Activated CD4-positive, CD25-positive, alpha-beta regulatory T cell treated with anti-CD3 and anti-CD28 coated beads, Interleukin-2, amount 50 U/mL, for 72 hours (primary cell): ENCODE measurements around the gene RFTN1.

Experiments used
- DNase-seq: peaks from one replicate; pipeline ENCODE4 v3.0.0; 2021

RFTN1 gene

DNA sequence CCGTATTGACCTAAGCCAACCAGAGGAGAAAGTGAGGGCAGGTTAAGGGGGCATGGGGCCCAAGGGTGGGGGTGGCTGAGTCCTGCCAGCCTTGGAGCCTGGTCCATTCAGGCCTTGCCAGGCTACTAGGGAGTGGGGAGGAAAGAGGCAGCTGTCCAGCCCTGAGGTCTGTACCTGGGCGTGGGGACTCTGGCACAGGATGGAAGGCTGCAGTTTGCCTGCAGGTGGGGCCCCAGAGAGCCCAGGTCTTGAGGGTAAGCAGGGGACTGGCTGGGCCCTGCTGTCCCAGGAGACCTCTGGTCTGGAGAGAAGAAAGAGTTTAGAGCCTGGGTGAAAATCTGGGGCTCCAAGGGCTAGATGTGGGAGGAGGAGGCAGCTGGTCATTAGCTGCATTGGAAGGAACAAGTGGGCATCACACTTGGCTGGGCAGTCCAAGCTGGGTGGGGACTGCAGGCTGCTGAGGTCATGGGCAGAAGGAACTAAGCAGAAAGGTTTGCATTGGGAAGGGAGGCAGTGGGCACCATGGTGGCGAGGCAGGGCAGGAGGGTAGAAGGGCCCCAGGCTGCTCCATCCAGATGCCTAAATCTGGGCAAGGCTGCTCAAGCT, 140.1 kb downstream of the RFTN1 start:
- no peak for DNase-seq

DNA sequence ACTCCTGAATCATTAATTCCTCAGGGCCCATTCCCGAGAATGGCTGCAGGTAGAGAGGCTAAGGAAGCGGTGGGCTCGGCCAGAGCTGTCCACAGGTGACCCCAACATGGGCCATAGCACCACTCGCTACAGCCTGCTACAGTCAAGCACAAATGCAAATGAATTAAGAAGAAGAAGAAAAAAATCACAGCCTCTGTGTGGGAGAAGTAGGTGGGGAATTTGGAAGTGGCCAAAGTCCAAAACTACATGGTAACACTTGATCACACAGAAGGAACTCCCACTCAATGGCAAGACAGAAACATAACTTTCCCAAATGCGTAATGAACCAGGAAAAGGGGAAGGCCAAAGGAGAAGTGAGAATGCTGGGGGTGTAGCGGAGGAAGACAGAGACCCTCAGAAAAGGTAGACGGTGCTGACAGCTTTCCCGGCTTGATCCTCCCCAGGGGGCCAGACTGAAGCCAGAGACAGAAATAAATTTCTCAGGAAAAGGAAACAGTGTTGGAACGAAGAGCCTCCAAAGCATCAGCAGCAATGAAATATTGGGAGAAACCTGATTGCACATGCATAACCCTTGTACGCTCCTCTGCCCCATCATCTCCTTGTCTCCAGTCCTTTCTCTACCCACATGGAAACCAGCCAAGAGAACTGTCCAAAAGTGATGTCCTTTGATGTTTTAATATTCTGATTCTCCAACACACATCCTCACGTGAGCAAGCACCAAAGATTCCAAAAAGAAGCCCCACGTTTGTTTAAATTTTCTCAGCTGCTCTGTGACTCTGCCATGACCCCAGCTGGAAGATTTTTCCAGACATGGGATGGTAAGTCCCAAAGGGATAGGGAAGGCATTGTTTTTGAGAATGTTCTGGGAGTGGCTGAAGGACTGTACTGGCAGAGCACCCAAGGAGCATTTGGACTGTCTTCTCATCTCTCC, 140.9 kb downstream of the RFTN1 start:
- no peak for DNase-seq

DNA sequence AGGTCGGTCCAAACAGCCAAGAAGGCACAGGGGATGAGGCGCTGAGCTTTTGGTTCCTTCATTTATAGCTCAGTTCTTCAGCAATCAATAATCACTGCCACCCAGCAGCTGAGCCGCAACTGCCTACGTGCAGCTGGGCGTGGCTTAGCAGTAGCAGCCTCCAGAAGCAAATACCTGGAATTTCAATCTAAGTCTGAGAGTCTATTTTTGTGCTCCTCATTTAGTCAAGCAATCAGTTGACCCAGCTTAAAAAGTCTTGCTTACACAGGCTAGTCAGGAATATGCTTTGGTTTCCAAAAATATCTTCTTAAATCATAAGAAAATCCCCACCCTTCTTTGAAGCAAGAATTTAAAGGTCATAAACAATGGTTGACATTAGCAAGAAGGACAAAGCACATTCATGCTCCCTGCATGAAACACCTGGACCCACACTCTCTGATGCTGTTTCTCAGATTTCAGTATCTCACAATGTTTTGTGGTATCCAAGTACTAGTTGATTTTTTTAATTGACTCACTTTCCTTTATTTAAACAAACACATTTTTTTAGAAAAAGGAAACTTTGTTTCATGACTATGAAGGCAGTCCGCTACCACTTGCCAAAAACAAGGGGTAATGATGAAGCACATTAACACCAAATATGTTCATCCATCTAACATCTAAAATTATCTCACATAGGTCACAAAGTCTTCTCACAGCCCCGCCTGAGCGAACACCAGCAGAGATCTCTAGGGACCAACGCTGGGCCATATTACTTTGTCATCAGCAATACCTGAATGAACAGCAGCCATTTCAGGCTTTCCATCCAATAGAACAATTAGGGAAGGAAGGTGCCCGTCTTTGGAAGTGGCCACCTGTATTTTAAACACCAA, 142.4 kb downstream of the RFTN1 start:
- DNase-seq: no peak

DNA sequence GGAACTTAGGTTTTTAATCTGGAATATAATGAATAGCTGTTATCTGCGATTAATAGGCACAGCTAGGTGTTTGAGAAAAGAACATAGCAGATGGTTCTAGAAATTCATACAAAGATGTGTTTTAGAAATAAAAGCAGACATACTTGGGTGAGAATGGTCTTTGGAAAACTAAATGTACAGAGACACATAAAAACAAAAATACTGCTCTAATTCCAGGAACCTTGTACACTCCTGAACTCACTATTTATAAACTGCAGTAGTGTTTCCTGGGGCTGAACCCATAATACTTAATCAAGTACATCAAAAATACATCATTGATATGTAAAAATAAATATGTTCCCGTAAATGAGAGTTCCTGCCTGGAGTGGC, 143.0 kb downstream of the RFTN1 start:
- DNase-seq: no peak

DNA sequence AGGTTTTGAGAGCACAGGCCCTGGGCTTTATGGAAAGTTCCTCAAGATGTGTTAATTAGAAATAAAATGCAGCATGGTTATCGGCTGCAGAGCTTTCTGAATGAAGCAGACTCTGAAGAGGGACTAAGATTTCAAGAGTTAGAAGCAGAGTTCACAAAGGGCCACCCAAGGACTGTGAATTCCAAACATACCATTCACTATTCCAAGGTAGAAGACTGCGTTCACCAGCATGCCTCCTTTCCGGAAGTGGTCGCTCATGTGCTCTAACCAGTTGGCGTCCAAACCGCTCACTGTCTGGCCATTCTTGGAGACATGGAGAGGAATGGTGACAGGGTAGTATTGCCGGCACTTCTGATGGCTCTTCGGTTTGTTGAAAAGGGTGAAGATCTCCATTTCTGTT, 143.6 kb downstream of the RFTN1 start:
- DNase-seq: no peak

DNA sequence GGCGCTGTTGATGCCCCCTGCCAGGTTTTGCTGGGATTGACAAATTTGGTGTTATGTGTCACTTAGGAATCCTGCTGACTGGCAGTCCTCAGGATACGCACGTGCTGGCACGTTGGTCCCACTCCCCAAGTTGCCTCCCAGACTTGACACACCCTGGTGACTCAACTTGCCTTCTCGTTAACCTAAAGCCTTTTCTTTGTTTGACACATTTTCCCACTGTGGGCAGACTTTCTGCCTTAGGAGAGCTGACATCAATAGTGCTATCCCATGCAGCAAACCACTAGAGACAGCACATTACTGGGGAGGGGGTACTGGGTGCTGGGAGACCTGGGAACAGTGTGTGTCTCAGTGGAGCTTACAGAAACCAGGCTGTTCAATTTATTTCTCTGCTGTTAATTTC, 144.2 kb downstream of the RFTN1 start:
- DNase-seq: no peak

DNA sequence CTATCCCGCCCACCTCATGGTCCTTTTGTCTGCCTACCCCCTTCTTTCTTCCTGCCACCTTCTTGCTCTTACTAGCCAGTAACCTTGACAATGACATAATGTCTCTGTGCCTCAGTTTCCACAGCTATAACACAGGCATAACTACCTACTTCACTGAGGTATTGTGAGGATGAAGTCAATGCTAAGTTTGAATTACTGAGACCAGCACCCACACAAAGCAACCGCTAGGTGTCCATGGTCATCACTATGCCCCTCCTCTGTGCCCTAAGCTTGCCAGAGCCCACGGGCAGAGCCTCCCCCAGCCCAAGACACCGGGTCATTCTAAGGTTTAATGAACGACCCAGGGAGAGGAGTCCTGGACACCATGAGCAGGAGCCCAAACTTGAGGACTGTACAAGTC, 146.9 kb downstream of the RFTN1 start:
- no peak for DNase-seq

DNA sequence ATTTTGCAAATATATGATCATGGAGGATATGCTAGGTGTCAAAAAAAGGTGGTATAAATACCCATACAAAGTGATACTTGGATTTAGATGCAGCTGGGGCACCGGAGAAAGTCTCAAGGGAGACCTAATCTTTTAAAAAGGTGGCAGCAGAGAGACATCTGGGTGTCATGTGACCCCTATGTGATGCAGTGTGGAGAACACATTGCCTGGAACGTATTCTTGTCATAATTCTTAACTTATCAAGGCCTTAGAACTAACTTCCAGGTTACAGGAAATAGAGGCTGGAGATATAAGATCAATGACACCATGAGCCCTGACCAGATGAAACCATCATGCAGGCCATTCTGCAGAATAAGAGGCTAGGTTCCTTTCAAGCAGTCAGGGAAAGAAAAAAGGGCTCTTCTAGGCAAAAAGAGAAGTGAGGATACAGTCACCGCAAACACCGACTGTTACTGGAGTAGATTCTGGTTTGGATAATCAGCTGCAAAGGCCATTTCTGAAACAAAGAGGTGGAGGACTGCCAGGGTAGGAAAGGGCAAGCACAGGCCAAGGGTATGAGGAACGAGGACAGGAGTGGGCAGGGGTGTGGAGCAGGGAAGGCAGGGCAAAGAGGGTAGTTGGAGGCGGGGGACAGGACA, 147.9 kb downstream of the RFTN1 start:
- DNase-seq: no peak

DNA sequence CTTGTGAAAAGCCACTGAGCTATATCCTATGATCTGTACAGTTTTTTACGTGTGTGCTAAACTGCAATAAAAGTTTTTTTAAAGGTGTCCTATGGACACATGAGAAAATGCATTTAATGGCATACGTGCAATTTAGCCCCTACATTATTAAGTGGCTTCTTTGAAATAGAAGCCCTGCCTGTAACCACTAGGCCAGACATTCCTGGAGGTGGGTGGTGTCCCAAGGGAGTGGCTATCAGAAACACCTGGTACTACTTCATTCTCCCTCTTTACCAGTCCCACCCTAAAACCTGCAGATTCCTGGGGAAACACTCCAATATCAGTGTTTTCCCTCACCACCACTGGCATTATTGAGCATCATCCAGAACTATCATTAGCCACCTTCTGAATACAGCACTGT, 148.5 kb downstream of the RFTN1 start:
- no peak for DNase-seq

DNA sequence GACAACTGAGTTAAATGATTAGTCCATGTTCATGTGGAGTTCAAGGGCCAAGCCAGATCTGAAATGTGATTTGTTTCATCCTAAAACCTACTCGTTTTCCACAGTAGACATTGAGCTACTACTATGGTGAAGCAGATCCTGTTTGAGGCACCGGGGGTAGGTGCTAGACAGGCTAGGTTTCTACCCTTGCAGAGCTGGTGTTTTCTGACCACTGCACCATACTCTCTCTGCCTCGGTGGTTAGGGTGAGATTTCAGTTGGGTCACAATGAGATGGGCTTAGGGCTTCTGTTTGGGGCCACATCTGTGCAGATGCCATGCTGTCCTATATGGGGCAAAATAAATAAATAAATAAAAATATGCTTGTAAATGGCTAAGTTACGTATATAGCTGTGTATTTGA, 149.2 kb downstream of the RFTN1 start:
- DNase-seq: no peak

DNA sequence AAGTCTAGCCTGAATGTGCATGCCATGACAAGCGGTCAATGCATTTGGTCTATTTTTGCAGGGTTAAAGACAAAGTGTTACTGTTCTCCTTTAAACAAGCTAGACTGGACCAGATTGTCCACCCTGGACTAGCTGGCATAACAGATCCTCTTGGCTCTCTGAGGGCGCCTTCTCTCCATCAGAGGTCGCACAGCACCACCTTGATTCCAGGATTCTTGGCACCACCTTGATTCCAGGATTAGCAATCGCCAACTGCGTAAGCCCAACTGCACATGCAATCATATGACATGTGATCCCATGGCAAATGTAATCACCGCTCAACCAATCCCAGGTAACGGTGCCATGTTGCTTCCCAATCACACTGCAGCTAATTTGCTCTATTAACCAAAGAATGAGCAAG, 149.9 kb downstream of the RFTN1 start:
- DNase-seq: no peak

DNA sequence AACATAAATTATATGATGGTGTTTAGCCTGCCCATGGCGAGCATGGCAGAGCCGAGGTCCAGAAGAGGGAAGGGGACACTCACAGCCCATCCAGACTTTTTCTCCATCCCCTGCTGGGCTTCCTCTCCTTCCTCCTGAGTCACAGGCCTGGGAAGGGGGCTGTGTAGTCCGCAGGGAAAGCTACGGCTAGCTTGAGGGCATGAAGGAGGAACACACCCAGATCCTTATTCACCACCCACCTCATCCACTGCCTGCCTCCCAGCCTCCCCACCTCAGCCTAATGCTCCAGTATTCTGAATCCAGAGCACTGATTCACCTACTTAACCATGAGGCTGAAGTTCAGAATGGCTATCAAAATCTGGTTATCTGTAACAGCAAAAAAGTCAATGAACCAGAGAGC, 150.7 kb downstream of the RFTN1 start:
- DNase-seq: no peak

DNA sequence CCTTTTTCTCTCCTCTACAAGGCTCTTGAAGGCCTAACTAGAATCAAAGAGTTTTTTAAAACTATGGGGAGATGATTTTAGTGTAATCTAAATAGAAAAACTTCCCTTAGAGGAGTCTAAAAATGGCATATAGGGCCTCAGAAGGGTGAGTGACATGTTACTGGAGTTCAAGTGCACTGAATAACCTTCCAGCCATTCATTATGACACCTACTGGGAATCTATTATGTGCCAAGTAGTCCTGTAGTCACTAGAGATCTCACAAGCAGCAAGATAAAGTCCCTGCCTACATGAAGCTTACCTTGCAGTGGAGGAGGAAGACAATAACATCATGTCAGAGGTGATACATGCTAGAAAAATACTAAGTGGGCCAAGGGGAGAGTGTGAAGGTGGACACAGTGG, 152.4 kb downstream of the RFTN1 start:
- no peak for DNase-seq

DNA sequence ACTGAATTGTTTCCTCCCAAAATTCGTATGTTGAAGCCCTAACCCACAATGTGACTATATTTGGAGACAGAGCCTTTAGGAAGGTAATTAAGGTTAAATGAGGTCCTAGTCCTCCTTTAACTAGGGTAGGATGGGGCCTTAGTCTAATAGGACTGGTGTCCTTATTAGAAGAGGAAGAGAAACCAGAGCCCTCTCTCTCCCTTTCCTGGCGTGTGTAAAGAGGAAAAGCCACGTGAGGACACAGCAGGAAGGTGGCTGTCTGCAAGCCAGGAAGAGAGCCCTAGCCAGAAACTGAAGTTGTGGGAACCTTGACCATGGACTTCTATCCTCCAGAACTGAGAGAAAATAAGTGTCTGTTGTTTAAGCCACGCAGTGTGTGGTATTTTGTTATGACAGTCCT, 154.2 kb downstream of the RFTN1 start:
- DNase-seq: no peak

DNA sequence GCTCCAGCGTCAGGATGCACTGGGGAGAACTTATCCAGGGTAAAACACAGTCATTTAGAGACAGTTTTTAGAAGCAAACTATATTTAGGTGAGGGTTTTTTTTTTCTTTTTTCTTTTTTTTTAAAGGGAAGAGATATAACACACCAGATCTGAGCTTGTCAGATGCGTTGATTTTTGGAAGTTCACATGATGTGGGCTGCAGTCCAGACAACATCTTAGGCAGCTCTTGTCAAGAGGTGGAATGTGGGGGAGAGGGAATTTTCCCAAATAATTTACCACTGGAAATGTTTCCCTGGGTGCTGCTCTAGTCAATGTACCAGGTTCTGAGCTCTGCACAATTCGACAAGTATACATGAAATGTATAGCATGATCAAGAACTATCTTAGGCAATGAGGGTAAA, 155.2 kb downstream of the RFTN1 start:
- no peak for DNase-seq

DNA sequence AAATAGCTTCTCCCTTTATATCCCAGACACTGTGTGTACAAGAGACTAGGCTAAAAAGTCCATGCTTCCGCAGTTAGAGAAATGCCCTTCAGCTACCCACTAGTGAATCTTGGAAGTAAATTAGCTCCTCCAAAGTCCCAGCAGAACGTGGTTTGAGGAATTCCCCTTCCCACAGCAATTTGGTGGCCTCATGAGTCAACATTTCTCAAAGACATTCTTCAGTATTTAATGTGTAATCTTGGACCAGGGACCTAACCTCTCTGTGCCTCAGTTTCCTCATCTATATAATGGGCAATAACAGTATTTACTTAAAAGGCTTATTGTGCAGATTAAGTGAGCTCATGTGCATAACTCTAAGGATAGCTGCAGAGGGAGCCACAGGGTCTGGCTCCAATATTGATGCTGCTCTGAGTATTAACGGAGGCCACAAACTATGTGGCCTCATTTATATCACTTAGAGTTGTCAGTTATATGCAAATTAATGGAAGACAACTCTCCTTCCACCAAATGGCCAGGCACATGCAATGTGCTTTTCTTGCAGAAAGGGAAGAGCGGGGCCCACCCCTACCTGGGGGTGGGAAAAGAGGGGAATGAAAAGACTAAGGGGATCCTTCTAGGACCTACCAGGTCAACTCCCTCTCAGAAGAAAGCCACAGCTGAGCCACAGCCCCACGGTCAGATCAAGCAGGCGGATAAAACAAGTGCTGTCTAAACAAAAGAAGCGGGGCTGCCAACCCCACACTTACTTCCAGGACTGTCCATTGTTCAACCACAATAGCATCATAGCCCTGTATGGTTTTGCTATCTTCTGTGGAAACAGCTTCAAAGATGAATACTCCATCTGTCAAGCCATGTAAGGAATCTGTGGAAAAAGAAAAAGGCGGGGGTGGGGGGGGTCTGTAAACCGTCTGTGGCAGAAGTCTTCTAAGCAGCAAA, 156.0 kb downstream of the RFTN1 start:
- DNase-seq: no peak

DNA sequence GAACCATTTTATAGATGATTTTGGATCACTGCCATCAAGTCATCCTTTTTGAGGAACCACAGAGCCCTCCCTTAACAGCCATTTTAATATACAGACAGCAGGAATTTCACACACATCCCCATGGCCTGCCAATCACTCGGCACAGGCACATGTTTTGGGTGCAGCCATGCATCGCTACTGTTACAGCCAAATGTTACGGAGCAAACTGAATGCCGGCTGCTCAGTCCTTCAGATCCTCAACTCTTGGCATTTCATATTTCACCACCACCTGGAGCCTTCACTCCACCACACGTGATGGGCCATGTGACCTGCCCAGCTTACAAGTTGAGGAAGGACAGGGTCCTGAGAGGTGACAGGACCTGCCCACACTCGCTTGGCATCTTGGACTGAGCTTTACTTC, 157.7 kb downstream of the RFTN1 start:
- DNase-seq: no peak

DNA sequence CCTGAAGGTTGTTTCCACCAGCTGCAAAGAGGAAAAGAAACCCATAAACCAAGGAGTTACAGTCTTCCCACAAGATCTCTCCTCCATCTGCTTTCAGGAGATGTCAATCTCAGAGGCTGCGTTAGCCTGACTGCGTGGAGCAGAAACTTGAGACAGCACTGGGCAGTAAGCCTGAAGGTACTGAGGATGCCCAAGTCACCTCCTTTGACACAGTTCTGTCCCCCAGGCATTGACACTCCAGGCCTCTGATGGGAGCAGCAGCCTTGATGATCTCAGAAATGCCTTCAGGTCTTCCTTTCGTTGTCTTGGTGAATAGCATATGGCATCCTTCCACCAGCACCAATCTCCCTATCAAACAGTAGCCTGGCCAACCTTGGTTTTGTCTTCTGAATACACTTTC, 159.2 kb downstream of the RFTN1 start:
- no peak for DNase-seq

DNA sequence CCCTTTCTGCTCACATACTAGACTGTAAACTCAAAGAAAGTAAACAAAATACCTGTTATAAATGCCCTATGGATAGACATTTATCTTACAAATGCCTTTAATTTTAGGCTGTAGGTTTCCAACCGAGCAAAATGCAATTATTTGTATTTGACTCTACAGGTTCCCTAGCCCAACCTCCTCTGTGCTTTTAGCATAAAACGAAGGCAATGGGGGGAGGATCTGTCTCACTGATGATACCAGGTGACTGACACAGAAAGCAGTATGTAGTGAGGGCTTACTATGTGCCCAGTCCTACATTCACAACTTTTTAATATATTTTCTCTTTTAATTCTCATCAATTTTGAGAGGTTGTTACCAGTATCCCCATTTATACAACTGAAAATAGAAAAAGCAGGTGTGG, 161.1 kb downstream of the RFTN1 start:
- DNase-seq: no peak

DNA sequence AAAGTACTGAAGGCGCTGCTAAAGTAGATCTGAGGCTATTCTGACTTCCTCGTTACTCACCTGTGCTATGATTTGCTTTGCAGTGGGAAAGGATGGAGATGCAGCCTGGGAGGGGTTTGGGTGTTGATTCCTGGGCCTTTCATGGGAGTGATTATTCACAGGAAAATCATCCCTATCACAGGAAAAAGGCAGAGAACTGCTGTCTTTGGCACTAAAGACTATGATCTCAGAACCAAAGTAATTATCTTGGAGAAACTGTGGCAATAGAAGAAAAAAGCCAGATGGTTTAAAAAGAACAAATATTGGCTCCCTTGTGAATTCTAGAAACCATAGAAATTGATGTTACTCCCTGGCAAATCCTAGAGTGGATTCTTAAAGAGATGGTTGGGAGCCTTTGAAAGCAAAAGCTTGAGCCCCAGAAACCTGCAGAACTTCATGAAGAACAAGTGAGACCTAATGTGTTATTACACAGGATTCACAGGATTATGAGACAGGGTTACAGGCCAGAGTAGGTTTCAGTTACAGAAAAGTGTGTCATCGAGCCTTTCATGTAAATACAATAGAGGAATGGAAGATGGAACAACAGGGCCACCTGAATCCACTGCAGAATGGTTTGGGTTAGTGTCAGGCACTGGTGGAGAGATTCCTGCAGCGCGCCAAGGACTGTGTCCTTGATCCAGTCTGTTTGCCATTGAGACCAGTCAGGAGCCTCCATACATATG, 162.7 kb downstream of the RFTN1 start:
- no peak for DNase-seq

DNA sequence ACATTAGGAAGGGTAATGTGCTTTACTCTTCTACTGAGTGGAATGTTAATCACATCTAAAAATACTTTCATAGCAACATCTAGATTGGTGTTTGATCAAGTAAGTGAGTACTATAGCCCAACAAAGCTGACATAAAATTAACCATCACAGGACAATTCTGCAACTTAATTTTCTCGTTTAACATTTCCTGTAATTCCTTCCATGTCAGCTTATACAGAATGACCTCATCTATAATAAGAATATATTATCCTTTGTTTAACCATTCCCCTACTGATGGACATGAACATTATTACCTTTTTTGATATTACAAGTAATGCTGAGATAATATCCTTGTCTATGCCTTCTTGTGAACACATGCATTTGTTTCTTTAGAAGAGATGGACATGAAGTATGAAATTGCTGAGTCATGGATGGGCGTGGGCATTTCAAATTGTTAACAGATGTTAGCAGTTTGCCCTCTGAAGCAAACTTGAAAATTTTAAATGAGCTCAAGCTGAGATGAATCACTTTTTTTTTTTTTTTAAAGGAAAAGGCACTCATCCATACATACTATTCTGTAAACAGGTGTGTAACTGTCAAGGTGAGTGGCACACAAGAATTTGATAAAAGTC, 163.4 kb downstream of the RFTN1 start:
- no peak for DNase-seq
